Measurements from ENCODE around the gene NPAS3.

NPAS3 gene

GRCh38 chr14:32938719-32939253 lies at the start of gene NPAS3:
NPAS3 (plus strand) TSS chr14:32938879.
- no peak for DNase-seq (ENCODE audit: low read depth in 2 of 2, low spot score in 1 of 2)

- no peak for DNase-seq (ENCODE audit: low read depth in 2 of 2, low spot score in 1 of 2)
Observed at GRCh38 chr14:32896979-32897697, 41.5 kb upstream of the NPAS3 start.

GRCh38 chr14:32897698-32898064 lies 41.0 kb upstream of the NPAS3 start:
- no peak for DNase-seq (ENCODE audit: low read depth in 2 of 2, low spot score in 1 of 2)

- no peak for DNase-seq (ENCODE audit: low read depth in 2 of 2, low spot score in 1 of 2)
Observed at GRCh38 chr14:32898876-32899275, 39.8 kb upstream of the NPAS3 start.

GRCh38 chr14:32900547-32900946 lies 38.1 kb upstream of the NPAS3 start:
- DNase-seq (ENCODE audit: low read depth in 2 of 2, low spot score in 1 of 2), result no peak

- no peak for DNase-seq (ENCODE audit: low read depth in 2 of 2, low spot score in 1 of 2)
Observed at GRCh38 chr14:32905013-32905412, 33.7 kb upstream of the NPAS3 start.

- no peak for DNase-seq (ENCODE audit: low read depth in 2 of 2, low spot score in 1 of 2)
Observed at GRCh38 chr14:32906672-32907071, 32.0 kb upstream of the NPAS3 start.

GRCh38 chr14:32908196-32909084 lies 30.2 kb upstream of the NPAS3 start:
- DNase-seq (ENCODE audit: low read depth in 2 of 2, low spot score in 1 of 2), result no peak

- DNase-seq (ENCODE audit: low read depth in 2 of 2, low spot score in 1 of 2), result no peak
Observed at GRCh38 chr14:32913725-32914124, 25.0 kb upstream of the NPAS3 start.

GRCh38 chr14:32914391-32914790 lies 24.3 kb upstream of the NPAS3 start:
- no peak for DNase-seq (ENCODE audit: low read depth in 2 of 2, low spot score in 1 of 2)

GRCh38 chr14:32920696-32921276 lies 17.9 kb upstream of the NPAS3 start:
- no peak for DNase-seq (ENCODE audit: low read depth in 2 of 2, low spot score in 1 of 2)

GRCh38 chr14:32925439-32925838 lies 13.2 kb upstream of the NPAS3 start:
- no peak for DNase-seq (ENCODE audit: low read depth in 2 of 2, low spot score in 1 of 2)

GRCh38 chr14:32932302-32932913 lies 6.3 kb upstream of the NPAS3 start:
- no peak for DNase-seq (ENCODE audit: low read depth in 2 of 2, low spot score in 1 of 2)

GRCh38 chr14:32932914-32933628 lies 5.6 kb upstream of the NPAS3 start:
- no peak for DNase-seq (ENCODE audit: low read depth in 2 of 2, low spot score in 1 of 2)

GRCh38 chr14:32933629-32934072 lies 5.0 kb upstream of the NPAS3 start:
- no peak for DNase-seq (ENCODE audit: low read depth in 2 of 2, low spot score in 1 of 2)

- DNase-seq (ENCODE audit: low read depth in 2 of 2, low spot score in 1 of 2), result no peak
Observed at GRCh38 chr14:32934073-32934880, 4.4 kb upstream of the NPAS3 start.

- DNase-seq (ENCODE audit: low read depth in 2 of 2, low spot score in 1 of 2), result no peak
Observed at GRCh38 chr14:32934881-32935633, 3.6 kb upstream of the NPAS3 start.

GRCh38 chr14:32939254-32940065 lies 781 bp downstream of the NPAS3 start:
- no peak for DNase-seq (ENCODE audit: low read depth in 2 of 2, low spot score in 1 of 2)
